Measurements from ENCODE around the gene CCDC157. TPM values are rescaled to one million over a fixed set of nuclear protein-coding genes. Genes with fewer than 3 reads are reported as not detected.

CCDC157 gene
- total and polyA plus RNA-seq, 3 experiments from 2014 or later = 1.4 to 2.9 (median 2.7) TPM

- H3K27me3 ChIP-seq (ENCODE audit: insufficient read depth, low read length, poor library complexity, severe bottlenecking) = no peaks in the 10 kb centered on the region
- peak within 1 kb of the TSS; percentile 86 to 95 (median 91) for H3K4me3 Mint-ChIP-seq
- peaks cover 51% of the 10 kb centered on the region for H3K4me1 ChIP-seq (ENCODE audit: insufficient read depth, low read length)
- ChIA-PET POLR2A (interaction anchor here (1.0 to 7.0 kb wide), 9 partner anchors 11 to 965 kb away, joined by 3 to 71 read pairs (median 8); partner anchors contain the start of genes CASTOR1, CCDC157, PIK3IP1 and SF3A1), CTCF (interaction anchor here (0.8 to 7.6 kb wide), 8 partner anchors 9 to 63 kb away, joined by 3 to 53 read pairs (median 6); partner anchors contain the start of gene CASTOR1)
- H3K9me3 Mint-ChIP-seq = no peaks in the 10 kb centered on the region
- H3K27ac Mint-ChIP-seq = peak within 1 kb of the TSS; percentile 87 to 95 (median 92)
- H3K27ac ChIP-seq (ENCODE audit: low read depth, low read length) = peak within 1 kb of the TSS; percentile 67
- peaks cover 0 to 39% (median 7%) of the 10 kb centered on the region in 3 donors for H3K36me3 Mint-ChIP-seq
- H3K27me3 Mint-ChIP-seq = no peaks in the 10 kb centered on the region
- H3K4me3 ChIP-seq (ENCODE audit: low read length) = peak within 1 kb of the TSS; percentile 86
- peak; percentile 91 to 96 (median 93) for DNase-seq
- H3K4me1 Mint-ChIP-seq = peaks cover 42 to 50% (median 50%) of the 10 kb centered on the region in 3 donors
- no peaks in the 10 kb centered on the region for H3K9me3 ChIP-seq (ENCODE audit: low read length)
- H3K36me3 ChIP-seq (ENCODE audit: insufficient read depth, low read length) = no peaks in the 10 kb centered on the region
These were observed 30.0 kb upstream of the CCDC157 start, which contains the start of gene TBC1D10A for GRCh38 chr22:30326706-30327362. Gene TBC1D10A (minus strand): TSS chr22:30326941. CDS start chr22:30326881, 60 bp downstream.

DNA sequence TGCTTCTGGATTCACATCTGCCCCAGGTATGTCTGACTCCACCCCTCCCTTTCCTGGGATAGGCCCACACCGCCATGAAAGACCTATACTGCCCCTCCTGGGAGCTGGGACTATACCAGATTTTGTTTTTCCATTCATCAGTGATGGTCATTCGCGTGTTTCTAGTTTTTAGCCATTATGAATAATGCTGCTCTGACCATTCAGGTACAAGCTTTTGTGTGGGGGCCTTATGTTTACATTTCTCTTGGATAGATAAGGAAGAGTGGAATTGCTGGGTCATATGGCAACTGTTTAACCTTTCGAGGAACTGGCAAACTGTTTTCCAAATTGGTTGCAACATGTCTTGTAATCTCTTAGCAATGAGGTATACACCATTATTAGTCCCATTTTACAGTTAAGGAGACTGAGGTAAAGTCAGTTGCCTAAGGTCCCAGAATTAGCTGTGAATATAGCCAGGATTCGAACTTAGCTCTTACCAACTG is 28.9 kb upstream of the CCDC157 start:
- Histone ChIP-seq H3K36me3 (ENCODE audit: insufficient read depth, low read length) (peaks cover 7% of the 10 kb centered on the region), H3K9me3 (ENCODE audit: low read length) (no peaks in the 10 kb centered on the region), H3K27me3 (ENCODE audit: insufficient read depth, low read length, poor library complexity, severe bottlenecking) (no peaks in the 10 kb centered on the region), H3K4me3 (ENCODE audit: low read length) (peak overlapping the region; percentile 57), H3K27ac (ENCODE audit: low read depth, low read length) (no peak overlapping the region), H3K4me1 (ENCODE audit: insufficient read depth, low read length) (peaks cover 40% of the 10 kb centered on the region)
- ChIA-PET POLR2A (interaction anchor here (1.0 to 3.2 kb wide), 4 partner anchors 21 to 96 kb away, joined by 3 to 45 read pairs (median 17); partner anchors contain the start of genes CASTOR1, CCDC157 and SF3A1), CTCF (interaction anchor here (1.0 to 7.6 kb wide), 3 partner anchors 15 to 40 kb away, joined by 3 to 45 read pairs (median 5); no protein-coding TSS in a partner anchor)
- peak overlapping the region in 6 of 7 donors; percentile 7 to 86 (median 82) for H3K4me3 Mint-ChIP-seq
- peaks cover 0 to 46% (median 7%) of the 10 kb centered on the region in 3 donors for H3K36me3 Mint-ChIP-seq
- H3K4me1 Mint-ChIP-seq = peaks cover 38 to 45% (median 45%) of the 10 kb centered on the region in 3 donors
- no peak for DNase-seq
- no peaks in the 10 kb centered on the region for H3K27me3 Mint-ChIP-seq
- no peaks in the 10 kb centered on the region for H3K9me3 Mint-ChIP-seq
- H3K27ac Mint-ChIP-seq = peak overlapping the region; percentile 61 to 94 (median 90)

GRCh38 chr22:30328466-30329049 is 28.2 kb upstream of the CCDC157 start:
- no peak overlapping the region for H3K27ac ChIP-seq (ENCODE audit: low read depth, low read length)
- H3K36me3 ChIP-seq (ENCODE audit: insufficient read depth, low read length) = peaks cover 13% of the 10 kb centered on the region
- H3K27me3 ChIP-seq (ENCODE audit: insufficient read depth, low read length, poor library complexity, severe bottlenecking) = no peaks in the 10 kb centered on the region
- peak overlapping the region in 2 of 7 donors; percentile 11 to 86 for H3K4me3 Mint-ChIP-seq
- no peaks in the 10 kb centered on the region for H3K9me3 Mint-ChIP-seq
- DNase-seq = no peak
- peak overlapping the region in 5 of 8 donors; percentile 31 to 88 (median 78) for H3K27ac Mint-ChIP-seq
- ChIA-PET POLR2A (interaction anchor here (0.7 to 1.0 kb wide), 2 partner anchors 22 to 28 kb away, joined by 3 read pairs; partner anchors contain the start of genes CCDC157 and SF3A1), CTCF (interaction anchor here (1.0 to 7.6 kb wide), 3 partner anchors 15 to 41 kb away, joined by 3 to 45 read pairs (median 5); no protein-coding TSS in a partner anchor)
- H3K4me1 Mint-ChIP-seq = peaks cover 32 to 38% (median 38%) of the 10 kb centered on the region in 3 donors
- H3K4me1 ChIP-seq (ENCODE audit: insufficient read depth, low read length) = peaks cover 34% of the 10 kb centered on the region
- no peak overlapping the region for H3K4me3 ChIP-seq (ENCODE audit: low read length)
- H3K36me3 Mint-ChIP-seq = peaks cover 0 to 47% (median 4%) of the 10 kb centered on the region in 3 donors
- H3K9me3 ChIP-seq (ENCODE audit: low read length) = no peaks in the 10 kb centered on the region
- H3K27me3 Mint-ChIP-seq = no peaks in the 10 kb centered on the region

DNA sequence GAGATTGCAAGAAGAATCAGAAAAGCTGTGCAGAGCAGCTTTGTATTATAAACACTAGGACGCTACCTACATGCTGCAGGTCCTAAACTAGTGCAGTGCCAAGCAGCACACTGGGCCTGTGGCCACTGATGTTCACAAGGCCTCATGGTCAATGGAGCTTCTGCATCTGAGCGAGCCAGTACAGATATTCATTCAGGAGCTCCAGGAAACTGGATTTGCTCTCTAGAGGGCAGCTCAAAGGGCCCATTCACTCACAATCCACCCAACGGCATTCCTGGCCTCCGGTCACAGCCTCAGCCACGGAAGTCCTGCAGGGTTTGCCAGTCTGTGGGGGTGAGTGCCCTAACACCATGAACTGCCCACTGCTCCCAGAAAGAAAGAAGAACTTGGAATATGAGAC is 24.3 kb upstream of the CCDC157 start:
- Histone ChIP-seq H3K27ac (ENCODE audit: low read depth, low read length) (no peak overlapping the region), H3K36me3 (ENCODE audit: insufficient read depth, low read length) (peaks cover 53% of the 10 kb centered on the region), H3K9me3 (ENCODE audit: low read length) (no peaks in the 10 kb centered on the region), H3K4me3 (ENCODE audit: low read length) (no peak overlapping the region), H3K4me1 (ENCODE audit: insufficient read depth, low read length) (peaks cover 6% of the 10 kb centered on the region), H3K27me3 (ENCODE audit: insufficient read depth, low read length, poor library complexity, severe bottlenecking) (no peaks in the 10 kb centered on the region)
- Mint-ChIP-seq H3K27me3 (no peaks in the 10 kb centered on the region), H3K27ac (no peak overlapping the region), H3K9me3 (no peaks in the 10 kb centered on the region), H3K4me3 (no peak overlapping the region), H3K4me1 (peaks cover 4 to 5% (median 5%) of the 10 kb centered on the region in 3 donors), H3K36me3 (peaks cover 0 to 73% (median 9%) of the 10 kb centered on the region in 3 donors)
- POLR2A ChIA-PET = interaction anchor here (0.6 kb wide), 1 partner anchor 28 kb away, joined by 4 read pairs; no protein-coding TSS in a partner anchor
- CTCF ChIA-PET = interaction anchor here (3.8 kb wide), 1 partner anchor 44 kb away, joined by 22 read pairs; the partner anchor contains the start of gene CASTOR1
- no peak for DNase-seq

GRCh38 chr22:30332994-30333706 is 23.7 kb upstream of the CCDC157 start:
- Mint-ChIP-seq H3K4me1 (no peaks in the 10 kb centered on the region), H3K36me3 (peaks cover 0 to 79% (median 9%) of the 10 kb centered on the region in 3 donors), H3K27me3 (no peaks in the 10 kb centered on the region), H3K4me3 (no peak overlapping the region), H3K27ac (peak overlapping the region in 3 of 8 donors; percentile 11 to 61 (median 36)), H3K9me3 (no peaks in the 10 kb centered on the region)
- H3K4me1 ChIP-seq (ENCODE audit: insufficient read depth, low read length) = no peaks in the 10 kb centered on the region
- no peak for DNase-seq
- H3K36me3 ChIP-seq (ENCODE audit: insufficient read depth, low read length) = peaks cover 55% of the 10 kb centered on the region
- CTCF ChIA-PET = no interaction called here
- H3K27me3 ChIP-seq (ENCODE audit: insufficient read depth, low read length, poor library complexity, severe bottlenecking) = no peaks in the 10 kb centered on the region
- POLR2A ChIA-PET = no interaction called here
- no peak overlapping the region for H3K27ac ChIP-seq (ENCODE audit: low read depth, low read length)
- no peaks in the 10 kb centered on the region for H3K9me3 ChIP-seq (ENCODE audit: low read length)
- no peak overlapping the region for H3K4me3 ChIP-seq (ENCODE audit: low read length)

- Histone ChIP-seq H3K36me3 (ENCODE audit: insufficient read depth, low read length) (peaks cover 59% of the 10 kb centered on the region), H3K4me3 (ENCODE audit: low read length) (no peak overlapping the region), H3K9me3 (ENCODE audit: low read length) (no peaks in the 10 kb centered on the region), H3K27me3 (ENCODE audit: insufficient read depth, low read length, poor library complexity, severe bottlenecking) (no peaks in the 10 kb centered on the region), H3K27ac (ENCODE audit: low read depth, low read length) (no peak overlapping the region), H3K4me1 (ENCODE audit: insufficient read depth, low read length) (no peaks in the 10 kb centered on the region)
- H3K9me3 Mint-ChIP-seq = no peaks in the 10 kb centered on the region
- H3K4me1 Mint-ChIP-seq = no peaks in the 10 kb centered on the region
- peak overlapping the region in 2 of 8 donors; percentile 12 to 61 for H3K27ac Mint-ChIP-seq
- CTCF ChIA-PET = no interaction called here
- H3K27me3 Mint-ChIP-seq = no peaks in the 10 kb centered on the region
- no peak for DNase-seq
- peaks cover 0 to 84% (median 9%) of the 10 kb centered on the region in 3 donors for H3K36me3 Mint-ChIP-seq
- POLR2A ChIA-PET = no interaction called here
- no peak overlapping the region for H3K4me3 Mint-ChIP-seq
These were observed 23.1 kb upstream of the CCDC157 start for GRCh38 chr22:30333707-30334087.

- H3K9me3 ChIP-seq (ENCODE audit: low read length) = no peaks in the 10 kb centered on the region
- H3K27me3 ChIP-seq (ENCODE audit: insufficient read depth, low read length, poor library complexity, severe bottlenecking) = no peaks in the 10 kb centered on the region
- no peak overlapping the region for H3K4me3 Mint-ChIP-seq
- CTCF ChIA-PET = interaction anchor here (1.2 to 2.3 kb wide), 2 partner anchors 24 to 47 kb away, joined by 3 to 7 read pairs; no protein-coding TSS in a partner anchor
- POLR2A ChIA-PET = no interaction called here
- DNase-seq = no peak
- peaks cover 0 to 89% (median 14%) of the 10 kb centered on the region in 3 donors for H3K36me3 Mint-ChIP-seq
- H3K4me1 Mint-ChIP-seq = no peaks in the 10 kb centered on the region
- no peaks in the 10 kb centered on the region for H3K4me1 ChIP-seq (ENCODE audit: insufficient read depth, low read length)
- H3K27ac ChIP-seq (ENCODE audit: low read depth, low read length) = no peak overlapping the region
- H3K4me3 ChIP-seq (ENCODE audit: low read length) = no peak overlapping the region
- H3K36me3 ChIP-seq (ENCODE audit: insufficient read depth, low read length) = peaks cover 69% of the 10 kb centered on the region
- H3K27ac Mint-ChIP-seq = peak overlapping the region in 4 of 8 donors; percentile 50 to 93 (median 58)
- no peaks in the 10 kb centered on the region for H3K27me3 Mint-ChIP-seq
- no peaks in the 10 kb centered on the region for H3K9me3 Mint-ChIP-seq
These were observed 22.2 kb upstream of the CCDC157 start for GRCh38 chr22:30334646-30335045.

Data from CD8-positive, alpha-beta memory T cell (primary cell).